Measurements from ENCODE around the gene LRBA.
"Not testable (repeated sequence)": the region's sequence is repeated elsewhere in the genome, so short reads cannot be mapped to it uniquely, and the experiment has no call there.

Gene LRBA

DNA sequence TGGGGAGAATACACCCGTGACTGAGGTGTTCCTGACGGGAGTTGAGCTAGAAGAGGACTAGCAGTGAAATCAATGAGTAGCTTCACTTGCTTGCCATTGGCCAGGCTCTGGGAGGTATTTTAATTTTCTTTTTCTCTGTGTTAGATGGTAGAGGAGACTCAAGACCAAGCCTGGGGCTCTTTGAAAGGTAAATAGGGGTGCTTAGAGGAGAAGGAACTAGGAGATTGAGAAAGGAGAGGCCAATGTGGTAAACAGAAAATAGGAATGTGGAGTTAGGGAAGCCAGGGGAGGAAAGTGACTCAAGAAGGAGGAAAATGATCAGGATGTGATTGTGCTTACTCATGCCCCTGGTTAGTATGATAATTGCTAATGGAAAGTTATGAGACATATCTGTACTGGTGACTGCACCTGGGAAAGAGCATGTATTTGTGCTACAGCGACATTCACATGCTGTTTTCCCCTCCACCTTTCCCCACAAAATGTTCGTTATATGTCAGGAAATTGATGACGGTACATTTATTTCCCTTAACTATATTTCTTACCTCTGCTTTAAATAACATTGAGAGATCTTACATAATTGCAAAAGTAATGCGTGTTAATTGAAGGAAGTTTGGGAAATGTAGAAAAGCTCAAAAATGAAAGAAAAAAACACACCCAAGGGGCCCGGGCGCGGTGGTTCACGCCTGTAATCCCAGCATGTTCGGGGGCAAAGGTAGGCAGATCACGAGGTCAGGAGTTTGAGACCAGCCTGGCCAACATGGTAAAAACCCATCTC lies 16.9 kb upstream of the LRBA start:
- H3K36me3 Mint-ChIP-seq (ENCODE audit: low read depth) = no peaks in the 10 kb centered on the region
- H3K27me3 Mint-ChIP-seq (ENCODE audit: low read depth) = no peaks in the 10 kb centered on the region
- H3K27ac Mint-ChIP-seq = peak overlapping the region; percentile 8
- no peaks in the 10 kb centered on the region for H3K9me3 Mint-ChIP-seq
- peaks cover 19% of the 10 kb centered on the region for H3K4me1 Mint-ChIP-seq (ENCODE audit: low read depth)
- peak overlapping the region; percentile 47 for H3K4me3 Mint-ChIP-seq

DNA sequence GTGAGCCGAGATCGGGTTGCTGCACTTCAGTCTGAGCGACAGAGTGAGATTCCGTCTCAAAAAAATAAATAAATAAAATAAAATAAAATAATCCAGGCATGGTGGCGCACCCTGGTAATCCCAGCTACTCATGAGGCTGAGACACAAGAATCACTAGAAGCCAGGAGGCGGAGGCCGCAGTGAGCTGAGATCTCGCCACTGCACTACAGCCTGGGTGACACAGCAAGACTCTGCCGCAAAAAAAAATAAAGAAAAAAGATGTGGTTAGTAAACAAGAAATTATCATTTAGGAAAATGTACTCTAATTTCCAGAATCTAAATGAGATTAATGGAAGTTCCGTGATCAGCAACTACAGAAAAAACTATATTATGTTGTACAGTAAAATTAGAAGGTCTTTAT lies 14.5 kb upstream of the LRBA start:
- no peak overlapping the region for H3K4me3 Mint-ChIP-seq
- H3K27me3 Mint-ChIP-seq (ENCODE audit: low read depth) = no peaks in the 10 kb centered on the region
- no peaks in the 10 kb centered on the region for H3K36me3 Mint-ChIP-seq (ENCODE audit: low read depth)
- no peak overlapping the region for H3K27ac Mint-ChIP-seq
- peaks cover 14% of the 10 kb centered on the region for H3K4me1 Mint-ChIP-seq (ENCODE audit: low read depth)
- H3K9me3 Mint-ChIP-seq = no peaks in the 10 kb centered on the region

DNA sequence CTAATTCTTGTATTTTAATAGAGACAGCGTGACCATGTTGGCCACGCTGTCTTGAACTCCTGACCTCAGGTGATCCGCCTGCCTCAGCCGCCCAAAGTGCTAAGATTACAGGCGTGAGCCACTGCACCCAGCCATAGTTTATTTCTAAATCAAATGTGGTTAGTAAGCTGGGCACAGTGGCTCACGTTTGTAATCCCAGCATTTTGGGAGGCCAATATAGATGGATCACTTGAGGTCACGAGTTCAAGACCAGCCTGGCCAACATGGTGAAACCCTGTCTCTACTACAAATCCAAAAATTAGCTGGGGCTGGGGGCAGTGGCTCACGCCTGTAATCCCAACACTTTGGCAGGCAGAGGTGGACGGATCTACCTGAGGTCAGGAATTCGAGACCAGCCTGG lies 13.9 kb upstream of the LRBA start:
- H3K27ac Mint-ChIP-seq; H3K4me3 Mint-ChIP-seq; H3K9me3 Mint-ChIP-seq; H3K36me3 Mint-ChIP-seq (ENCODE audit: low read depth); H3K27me3 Mint-ChIP-seq (ENCODE audit: low read depth): not testable (repeated sequence)
- H3K4me1 Mint-ChIP-seq (ENCODE audit: low read depth) = peaks cover 14% of the 10 kb centered on the region

DNA sequence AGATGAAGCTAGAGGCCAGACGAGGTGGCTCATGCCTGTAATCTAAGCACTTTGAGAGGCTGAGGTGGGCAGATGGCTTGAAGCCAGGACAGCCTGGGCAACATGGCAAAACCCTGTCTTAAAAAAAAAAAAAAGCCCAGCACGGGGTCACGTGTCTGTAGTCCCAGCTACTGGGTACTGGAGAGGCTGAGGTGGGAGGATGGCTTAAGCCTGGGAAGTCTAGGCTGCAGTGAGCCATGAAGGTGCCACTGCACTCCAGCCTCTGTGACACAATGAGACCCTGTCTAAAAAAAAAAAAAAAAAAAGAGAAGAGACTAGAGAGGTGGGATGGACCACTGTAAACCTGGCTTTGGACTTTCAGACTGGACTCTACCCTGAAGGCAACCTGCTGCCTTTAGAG lies 10.7 kb upstream of the LRBA start:
- Mint-ChIP-seq H3K27ac (no peak overlapping the region), H3K9me3 (no peaks in the 10 kb centered on the region), H3K36me3 (ENCODE audit: low read depth) (no peaks in the 10 kb centered on the region), H3K27me3 (ENCODE audit: low read depth) (no peaks in the 10 kb centered on the region), H3K4me1 (ENCODE audit: low read depth) (peaks cover 8% of the 10 kb centered on the region), H3K4me3 (no peak overlapping the region)

DNA sequence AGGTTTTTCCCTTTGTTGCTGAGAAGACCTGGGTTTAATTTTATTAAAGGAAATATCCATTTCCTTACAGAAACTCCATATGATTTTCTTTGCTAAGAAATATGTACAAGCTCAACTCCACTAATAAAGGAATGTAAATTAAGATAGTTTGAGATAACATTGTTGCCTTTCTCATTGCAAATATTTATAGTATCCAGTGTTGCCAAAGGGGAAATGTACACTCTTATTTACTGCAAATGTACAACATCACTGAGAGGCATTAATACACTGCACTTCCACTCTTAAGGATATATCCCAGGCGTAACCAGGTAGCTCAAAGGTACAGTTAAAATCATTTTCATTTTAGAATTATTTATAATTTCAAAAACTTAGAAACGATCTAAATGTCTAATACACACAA lies 7.5 kb upstream of the LRBA start:
- no peaks in the 10 kb centered on the region for H3K27me3 Mint-ChIP-seq (ENCODE audit: low read depth)
- no peaks in the 10 kb centered on the region for H3K36me3 Mint-ChIP-seq (ENCODE audit: low read depth)
- H3K9me3 Mint-ChIP-seq = no peaks in the 10 kb centered on the region
- H3K4me1 Mint-ChIP-seq (ENCODE audit: low read depth) = peaks cover 2% of the 10 kb centered on the region
- H3K4me3 Mint-ChIP-seq = no peak overlapping the region
- no peak overlapping the region for H3K27ac Mint-ChIP-seq

DNA sequence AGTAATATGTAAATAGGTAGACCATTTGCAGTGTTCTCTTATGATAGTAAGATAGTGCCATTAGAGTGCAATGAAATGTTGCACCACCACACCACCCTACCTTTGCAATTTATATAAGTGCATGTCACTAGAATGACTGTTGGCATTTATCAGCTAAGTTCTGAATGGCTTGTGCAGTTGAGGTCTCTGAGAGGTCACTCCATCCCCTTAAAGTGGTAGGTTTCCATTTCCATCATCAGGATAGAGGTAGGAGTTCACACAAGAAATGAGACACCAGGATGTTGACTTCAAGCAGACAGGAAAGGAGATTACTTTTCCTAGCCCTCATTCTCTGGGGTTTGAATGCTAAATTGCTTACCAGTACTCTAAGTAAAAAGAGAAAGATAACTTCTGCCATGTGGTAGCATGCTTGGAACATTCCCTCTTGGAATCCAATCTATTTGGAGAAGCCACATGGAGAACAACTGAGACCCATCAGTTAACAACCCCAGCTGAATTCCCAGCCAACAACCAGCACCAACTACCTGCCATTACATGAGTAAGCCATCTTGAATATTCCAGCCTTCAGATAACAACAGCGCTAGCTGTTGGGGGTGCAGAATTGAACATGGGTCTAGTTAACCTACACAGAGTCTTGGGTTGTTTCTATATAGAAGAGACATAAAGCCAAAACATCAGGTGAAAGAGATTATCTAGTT lies 6.7 kb upstream of the LRBA start:
- peaks cover 2% of the 10 kb centered on the region for H3K4me1 Mint-ChIP-seq (ENCODE audit: low read depth)
- H3K27me3 Mint-ChIP-seq (ENCODE audit: low read depth) = no peaks in the 10 kb centered on the region
- no peaks in the 10 kb centered on the region for H3K36me3 Mint-ChIP-seq (ENCODE audit: low read depth)
- no peak overlapping the region for H3K27ac Mint-ChIP-seq
- H3K4me3 Mint-ChIP-seq = no peak overlapping the region
- no peaks in the 10 kb centered on the region for H3K9me3 Mint-ChIP-seq

DNA sequence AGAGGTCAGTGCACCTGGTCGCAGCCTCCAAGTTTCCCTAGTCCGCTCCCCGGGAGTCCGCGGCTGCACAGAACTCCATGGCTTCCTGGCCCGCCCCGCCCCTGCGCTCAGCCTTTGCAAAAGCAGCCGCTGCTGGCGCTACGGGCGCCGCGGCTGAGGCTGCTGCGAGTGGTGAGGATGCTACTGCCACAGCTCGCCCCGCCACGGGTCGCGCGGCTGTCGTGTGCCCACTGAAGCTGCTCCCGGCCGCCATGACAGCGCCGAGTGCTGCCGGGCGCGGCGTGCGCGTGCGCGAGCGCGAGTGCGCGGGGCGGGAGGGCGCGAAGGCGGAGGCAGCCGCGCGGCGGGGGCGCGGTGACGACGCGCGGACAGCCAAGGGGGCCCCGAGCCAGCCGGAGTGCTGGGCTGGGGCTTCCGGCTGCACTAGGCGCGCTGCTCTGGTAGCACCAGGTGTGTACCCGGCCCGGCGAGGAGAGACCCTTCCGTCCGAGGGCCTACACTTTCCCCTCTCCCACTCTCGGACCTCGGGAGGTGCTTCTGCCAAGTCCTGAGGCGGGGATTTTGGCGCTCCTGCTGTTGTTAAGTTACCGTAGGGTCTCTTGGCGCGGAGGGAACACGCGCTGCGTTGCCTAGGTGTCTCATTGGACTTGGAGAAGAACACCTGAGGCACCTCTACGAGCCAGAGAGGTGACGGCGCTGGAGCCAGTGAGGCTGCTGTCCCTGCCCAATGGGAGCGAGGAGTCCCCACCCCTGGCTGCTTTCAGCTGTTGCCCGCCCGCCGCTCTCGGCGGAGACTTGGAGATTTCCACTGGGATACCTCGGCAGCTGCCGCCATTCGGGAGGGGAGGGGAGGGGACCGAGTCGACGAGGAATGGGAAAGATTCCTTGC lies 619 bp upstream of the LRBA start:
- H3K9me3 Mint-ChIP-seq = no peaks in the 10 kb centered on the region
- H3K4me1 Mint-ChIP-seq (ENCODE audit: low read depth) = peaks cover 22% of the 10 kb centered on the region
- peak overlapping the region; percentile 100 for H3K27ac Mint-ChIP-seq
- H3K27me3 Mint-ChIP-seq (ENCODE audit: low read depth) = no peaks in the 10 kb centered on the region
- H3K36me3 Mint-ChIP-seq (ENCODE audit: low read depth) = peaks cover 2% of the 10 kb centered on the region
- peak overlapping the region; percentile 100 for H3K4me3 Mint-ChIP-seq

DNA sequence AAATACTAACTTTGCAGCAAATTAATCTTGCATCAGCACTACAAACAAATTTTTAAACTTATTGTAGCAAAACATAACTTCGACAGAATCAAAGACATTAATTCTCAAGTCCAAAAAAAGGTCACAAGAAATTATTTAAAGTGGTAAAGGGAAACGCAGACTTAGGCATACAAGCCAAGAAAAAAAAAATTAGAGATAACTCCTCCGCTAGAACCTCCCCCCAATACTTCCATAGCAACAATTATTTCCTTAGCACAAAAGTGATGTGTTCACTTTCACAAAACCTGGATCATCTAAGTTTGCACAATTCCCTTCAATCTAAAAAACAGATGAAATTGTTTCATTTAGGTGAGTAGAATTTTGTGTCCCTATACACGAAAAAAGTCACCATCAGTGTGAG lies 1.1 kb downstream of the LRBA start:
- no peaks in the 10 kb centered on the region for H3K27me3 Mint-ChIP-seq (ENCODE audit: low read depth)

DNA sequence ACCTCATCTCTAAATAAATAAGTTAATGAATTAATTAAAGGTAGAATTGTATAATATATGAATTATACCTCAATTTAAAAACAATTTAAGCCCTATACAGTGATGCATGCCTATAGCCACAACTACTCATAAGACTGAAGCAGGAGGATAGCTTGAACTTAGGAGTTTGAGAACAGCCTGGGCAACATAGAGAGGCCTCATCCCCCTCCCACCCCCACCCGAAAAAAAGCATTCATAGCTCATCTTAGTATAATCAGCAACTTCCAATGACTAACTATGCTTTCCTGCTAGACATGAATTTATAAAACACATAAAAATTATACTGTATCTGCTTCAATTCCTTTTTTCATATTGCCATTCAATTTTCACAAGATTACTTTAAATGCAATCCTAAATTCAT lies 1.6 kb downstream of the LRBA start:
- Mint-ChIP-seq H3K36me3 (ENCODE audit: low read depth) (peaks cover 2% of the 10 kb centered on the region), H3K9me3 (no peaks in the 10 kb centered on the region), H3K4me1 (ENCODE audit: low read depth) (peaks cover 22% of the 10 kb centered on the region), H3K27ac (peak overlapping the region; percentile 36), H3K27me3 (ENCODE audit: low read depth) (no peaks in the 10 kb centered on the region), H3K4me3 (peak overlapping the region; percentile 100)

More for the DNA sequence above, 1.1 kb downstream of the LRBA start:
- Mint-ChIP-seq H3K4me3 (peak overlapping the region; percentile 100), H3K9me3 (no peaks in the 10 kb centered on the region), H3K36me3 (ENCODE audit: low read depth) (peaks cover 2% of the 10 kb centered on the region), H3K27ac (peak overlapping the region; percentile 100), H3K4me1 (ENCODE audit: low read depth) (peaks cover 22% of the 10 kb centered on the region)

DNA sequence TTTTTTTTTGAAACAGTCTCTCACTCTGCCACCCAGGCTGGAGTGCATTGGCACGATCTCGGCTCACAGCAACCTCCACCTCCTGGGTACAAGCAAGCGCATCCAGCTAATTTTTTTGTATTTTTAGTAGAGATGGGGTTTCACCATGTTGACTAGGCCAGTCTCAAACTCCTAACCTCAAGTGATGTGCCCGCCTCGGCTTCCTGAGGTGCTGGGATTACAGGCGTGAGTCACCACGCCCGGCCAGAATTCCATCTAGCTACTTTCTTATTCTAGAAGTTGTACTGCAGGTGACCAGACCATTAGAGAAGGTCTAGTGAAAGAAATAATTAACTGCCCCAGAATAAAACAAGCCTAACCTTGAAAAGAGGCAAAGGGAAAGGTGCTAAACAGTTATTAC lies 2.3 kb downstream of the LRBA start:
- Mint-ChIP-seq H3K27me3 (ENCODE audit: low read depth) (no peaks in the 10 kb centered on the region), H3K36me3 (ENCODE audit: low read depth) (peaks cover 2% of the 10 kb centered on the region), H3K9me3 (no peaks in the 10 kb centered on the region), H3K4me3 (peak overlapping the region; percentile 100), H3K27ac (peak overlapping the region; percentile 0), H3K4me1 (ENCODE audit: low read depth) (peaks cover 22% of the 10 kb centered on the region)

DNA sequence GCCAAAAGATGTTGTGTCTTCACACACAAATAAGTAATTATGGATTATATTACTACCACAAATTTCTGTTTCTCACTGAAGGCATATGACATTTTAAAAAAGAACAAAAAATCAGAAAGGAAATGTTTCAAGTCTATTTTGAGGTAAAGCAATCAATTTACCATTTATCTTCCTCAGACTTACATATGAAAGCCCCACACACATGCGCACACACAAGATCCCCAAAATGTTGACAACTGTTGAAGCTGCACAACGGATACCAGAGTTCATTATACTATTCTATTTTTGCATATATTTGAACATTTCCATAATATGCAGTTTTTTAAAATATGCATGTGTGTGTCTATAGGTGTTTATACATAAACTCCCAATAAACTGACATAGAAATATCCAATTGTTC lies 2.7 kb downstream of the LRBA start:
- no peaks in the 10 kb centered on the region for H3K9me3 Mint-ChIP-seq
- no peaks in the 10 kb centered on the region for H3K27me3 Mint-ChIP-seq (ENCODE audit: low read depth)
- H3K27ac Mint-ChIP-seq = no peak overlapping the region
- H3K4me3 Mint-ChIP-seq = peak overlapping the region; percentile 65
- H3K36me3 Mint-ChIP-seq (ENCODE audit: low read depth) = peaks cover 3% of the 10 kb centered on the region
- peaks cover 22% of the 10 kb centered on the region for H3K4me1 Mint-ChIP-seq (ENCODE audit: low read depth)

DNA sequence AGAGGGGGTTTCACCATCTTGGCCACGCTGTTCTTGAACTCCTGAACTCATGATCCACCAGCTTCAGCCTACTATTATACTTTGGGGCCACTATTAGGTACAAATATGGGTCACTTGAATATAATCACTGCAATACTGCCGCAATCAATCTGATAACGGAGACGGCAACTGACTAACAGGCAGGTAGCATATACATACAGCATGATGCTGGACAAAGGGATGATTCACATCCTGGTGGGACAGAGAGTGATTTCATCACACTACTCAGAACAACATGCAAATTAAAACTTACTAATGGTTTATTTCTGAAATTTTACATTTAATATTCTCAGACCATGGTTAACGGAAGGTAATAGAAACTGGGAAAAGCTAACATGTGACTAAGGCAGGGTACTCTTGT lies 10.9 kb downstream of the LRBA start:
- Mint-ChIP-seq H3K36me3 (ENCODE audit: low read depth) (peaks cover 15% of the 10 kb centered on the region), H3K9me3 (no peaks in the 10 kb centered on the region), H3K27ac (no peak overlapping the region), H3K27me3 (ENCODE audit: low read depth) (no peaks in the 10 kb centered on the region), H3K4me1 (ENCODE audit: low read depth) (peaks cover 9% of the 10 kb centered on the region), H3K4me3 (no peak overlapping the region)

DNA sequence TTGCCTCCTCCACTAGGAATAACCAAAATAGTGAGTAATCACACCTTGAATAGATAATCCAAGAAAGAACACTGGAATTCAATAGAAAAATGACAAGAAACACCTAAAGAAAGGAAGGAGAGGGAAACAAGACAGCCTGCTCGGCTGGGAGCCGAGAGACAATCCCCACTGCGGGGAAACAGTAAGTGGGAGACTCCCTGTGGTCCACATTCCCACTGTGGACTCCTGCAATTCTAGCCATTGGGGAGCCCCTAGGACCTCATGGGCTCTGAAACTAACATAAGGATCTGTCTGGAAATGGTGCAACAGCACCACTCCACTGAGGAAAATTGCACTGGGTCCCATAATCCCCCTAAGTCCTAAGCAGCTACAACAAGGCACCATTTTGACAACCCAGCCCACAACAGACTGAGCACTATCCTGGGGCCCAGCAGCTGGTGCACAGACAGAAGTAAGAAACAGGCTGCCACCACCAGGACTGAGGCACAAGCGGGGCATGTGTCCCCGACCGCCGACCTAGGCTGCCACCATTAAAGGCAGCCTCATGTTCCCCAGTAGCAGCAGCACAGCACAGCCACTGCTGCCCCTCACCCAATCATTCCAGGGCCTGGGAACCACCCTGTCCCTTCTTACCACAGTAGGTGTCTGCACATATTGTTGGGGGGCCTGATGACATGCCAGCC lies 14.2 kb downstream of the LRBA start:
- no peak overlapping the region for H3K4me3 Mint-ChIP-seq
- H3K27me3 Mint-ChIP-seq (ENCODE audit: low read depth) = no peaks in the 10 kb centered on the region
- peaks cover 9% of the 10 kb centered on the region for H3K4me1 Mint-ChIP-seq (ENCODE audit: low read depth)
- peaks cover 10% of the 10 kb centered on the region for H3K36me3 Mint-ChIP-seq (ENCODE audit: low read depth)
- H3K9me3 Mint-ChIP-seq = no peaks in the 10 kb centered on the region
- H3K27ac Mint-ChIP-seq = no peak overlapping the region

DNA sequence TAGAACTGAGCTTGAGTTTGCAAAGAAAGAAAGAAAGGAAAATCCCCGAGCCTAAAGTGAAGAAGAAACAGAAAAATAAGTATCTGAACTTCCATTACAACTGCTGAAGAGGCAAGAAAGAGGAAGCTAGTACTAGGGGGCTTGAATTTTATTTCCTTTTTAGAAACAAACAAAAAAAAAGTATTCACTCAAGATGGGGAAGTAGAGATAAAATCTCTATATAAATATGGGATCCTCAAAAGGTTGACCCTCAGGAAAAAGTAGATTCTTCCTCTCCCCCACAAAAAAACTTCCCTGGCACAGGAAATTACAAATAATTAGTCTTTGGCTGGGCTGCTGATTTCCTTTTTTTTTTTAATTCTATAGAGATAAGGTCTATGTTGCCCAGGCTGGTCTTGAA lies 16.0 kb downstream of the LRBA start:
- Mint-ChIP-seq H3K27me3 (ENCODE audit: low read depth) (no peaks in the 10 kb centered on the region), H3K27ac (no peak overlapping the region), H3K4me1 (ENCODE audit: low read depth) (peaks cover 6% of the 10 kb centered on the region), H3K9me3 (peaks cover 3% of the 10 kb centered on the region), H3K36me3 (ENCODE audit: low read depth) (peaks cover 12% of the 10 kb centered on the region), H3K4me3 (no peak overlapping the region)

Data from T-helper 1 cell treated with Interleukin-12 subunit alpha and Interleukin-12 subunit beta and Interleukin-4 antibody, amounts not matched to agents 30 μg/mL and 1 μg/mL, for 36 hours (primary cell).